GM18909 (cell line): ENCODE results near the gene C11orf42.
"Not testable (repeated sequence)": the region's sequence is repeated elsewhere in the genome, so short reads cannot be mapped to it uniquely, and the experiment has no call there.

Experiments used
- ATAC-seq: cut with Tn5 transposase; IDR thresholded peaks from one replicate; pipeline ENCODE4 v1.9.1; 2021; ENCODE audit warnings: mild to moderate bottlenecking; ENCODE audit not compliant: unreplicated experiment, poor library complexity

Gene C11orf42

GRCh38 chr11:6217722-6218121 is 12.4 kb downstream of the C11orf42 start:
- ATAC-seq: no peak

GRCh38 chr11:6219359-6219758 is 14.0 kb downstream of the C11orf42 start:
- no peak for ATAC-seq

- no peak for ATAC-seq
Measured at GRCh38 chr11:6223854-6224253, 18.5 kb downstream of the C11orf42 start.

GRCh38 chr11:6224421-6224820 is 19.1 kb downstream of the C11orf42 start:
- no peak for ATAC-seq

GRCh38 chr11:6225024-6225423 is 19.7 kb downstream of the C11orf42 start:
- no peak for ATAC-seq

- ATAC-seq: no peak
Measured at GRCh38 chr11:6225896-6226295, 20.5 kb downstream of the C11orf42 start.

GRCh38 chr11:6228520-6228919 is 23.2 kb downstream of the C11orf42 start:
- ATAC-seq: peak; percentile 39

- ATAC-seq: no peak
Measured at GRCh38 chr11:6229911-6230310, 24.6 kb downstream of the C11orf42 start.

GRCh38 chr11:6232899-6233298 is 27.5 kb downstream of the C11orf42 start:
- ATAC-seq: no peak

GRCh38 chr11:6233984-6234386 is 28.6 kb downstream of the C11orf42 start:
- peak; percentile 0 for ATAC-seq

- peak; percentile 95 for ATAC-seq
Measured at GRCh38 chr11:6234387-6235107, 29.2 kb downstream of the C11orf42 start, which contains the start of gene FHIP1B. Gene FHIP1B (minus strand): TSS chr11:6234636. CDS start chr11:6224516, 10,120 bp downstream.

GRCh38 chr11:6237266-6237665 is 31.9 kb downstream of the C11orf42 start:
- no peak for ATAC-seq

- ATAC-seq: no peak
Measured at GRCh38 chr11:6237761-6238302, 32.5 kb downstream of the C11orf42 start.

- no peak for ATAC-seq
Measured at GRCh38 chr11:6238902-6239301, 33.5 kb downstream of the C11orf42 start, which contains the start of gene CNGA4. Gene CNGA4 (plus strand): TSS chr11:6239089. CDS start chr11:6239207, 118 bp downstream.

- ATAC-seq: no peak
Measured at GRCh38 chr11:6240139-6240538, 34.8 kb downstream of the C11orf42 start.

GRCh38 chr11:6240781-6241180 is 35.4 kb downstream of the C11orf42 start:
- ATAC-seq: no peak

GRCh38 chr11:6241316-6241715 is 36.0 kb downstream of the C11orf42 start:
- no peak for ATAC-seq

- no peak for ATAC-seq
Measured at GRCh38 chr11:6245536-6245935, 40.2 kb downstream of the C11orf42 start.

- no peak for ATAC-seq
Measured at GRCh38 chr11:6248248-6248647, 42.9 kb downstream of the C11orf42 start.

- not testable (repeated sequence) for ATAC-seq
Measured at GRCh38 chr11:6248897-6249296, 43.5 kb downstream of the C11orf42 start.

GRCh38 chr11:6249770-6250555 is 44.6 kb downstream of the C11orf42 start:
- no peak for ATAC-seq
